Endothelial cell of umbilical vein (primary cell): ENCODE data around the gene MYO1A. TPM values are rescaled to one million over a fixed set of nuclear protein-coding genes. Genes with fewer than 3 reads are reported as not detected.

ENCODE experiments used
- BruUV-seq: library from RNA; stranded (reverse); fragments of 400-500 nt; replicated peaks from 2 replicates; lab custom pipeline; 2021; lab: Mats Ljungman, UMichigan
- CTCF ChIA-PET: fragments of 300-600, 350-600 bp; sonication (Branson Sonifier 250); formaldehyde crosslinking; loops from one replicate; lab custom pipeline; 2021; ENCODE audit warnings: antibody characterized with exemption, inconsistent platforms; lab: Charles Lee
- POLR2A ChIA-PET: fragments of 300-600, 350-600 bp; sonication (Branson Sonifier 250); formaldehyde crosslinking; loops from one replicate; lab custom pipeline; 2021; ENCODE audit warnings: antibody characterized with exemption, inconsistent platforms; lab: Charles Lee
- DNase-seq: peaks from one replicate; pipeline ENCODE4 v3.0.0-alpha.2; 2011; ENCODE audit warnings: low read depth, low spot score
- FAIRE-seq: peaks from 2 replicates; lab custom pipeline; 2011; peaks lifted over from hg19 to GRCh38; lab: Jason Lieb, UNC
- H2AFZ ChIP-seq: 2 replicates; pipeline ENCODE4 v1.6.0; 2012; ENCODE audit warnings: low read depth, low read length, control low read depth, inconsistent platforms
- H3K27ac ChIP-seq: 2 replicates; pipeline ENCODE4 v1.5.1; 2011; ENCODE audit warnings: low read depth, mild to moderate bottlenecking, control low read depth, low read length, moderate library complexity; ENCODE audit not compliant: insufficient read depth
- H3K27me3 ChIP-seq, 2 experiments: 2 replicates each; pipeline versions ENCODE4 v1.6.0 to v1.6.1; 2011; ENCODE audit warnings: low read length in 2 of 2, mixed read lengths in 1 of 2; ENCODE audit not compliant: control insufficient read depth in 2 of 2, insufficient read depth in 2 of 2
- H3K36me3 ChIP-seq, 2 experiments: 2 replicates in 1 of 2; 3 replicates in 1 of 2; pipeline ENCODE4 v1.5.1; 2011; ENCODE audit warnings: low read length in 2 of 2, mild to moderate bottlenecking in 1 of 2, moderate library complexity in 1 of 2; ENCODE audit not compliant: control insufficient read depth in 2 of 2, insufficient read depth in 2 of 2; ENCODE audit errors: extremely low read depth in 1 of 2
- H3K4me1 ChIP-seq: 3 replicates; pipeline ENCODE4 v1.5.1; 2011; ENCODE audit warnings: mild to moderate bottlenecking, low read length; ENCODE audit not compliant: control insufficient read depth, insufficient read depth; ENCODE audit errors: extremely low read depth
- H3K4me2 ChIP-seq: 2 replicates; pipeline ENCODE4 v1.6.1; 2011; ENCODE audit warnings: low read length, control low read depth, mixed read lengths; ENCODE audit not compliant: insufficient read depth
- H3K4me3 ChIP-seq, 3 experiments: fragments of 200-600 bp in 1 of 3; sonication (generic), shearing (Covaris generic) in 1 of 3; replicated peaks in 1 of 3; 2 replicates each; pipeline ENCODE4 v1.5.1; 2011 to 2016; ENCODE audit warnings: control low read depth in 3 of 3, low read length in 3 of 3, mild to moderate bottlenecking in 2 of 3, inconsistent platforms in 1 of 3, low read depth in 1 of 3, moderate library complexity in 1 of 3; ENCODE audit not compliant: insufficient read depth in 1 of 3
- H3K79me2 ChIP-seq: 2 replicates; pipeline ENCODE4 v1.6.0; 2012; ENCODE audit warnings: low read length, inconsistent platforms; ENCODE audit not compliant: control insufficient read depth, insufficient read depth
- H3K9ac ChIP-seq: replicated peaks from 2 replicates; pipeline ENCODE3; 2011; ENCODE audit warnings: low read length, control low read depth; ENCODE audit not compliant: insufficient read depth; ENCODE audit errors: extremely low read depth
- H3K9me1 ChIP-seq: replicated peaks from 3 replicates; pipeline ENCODE4 v1.6.0; 2011; ENCODE audit warnings: mild to moderate bottlenecking, low read length; ENCODE audit not compliant: control insufficient read depth, insufficient read depth; ENCODE audit errors: extremely low read depth
- H3K9me3 ChIP-seq: replicated peaks from 2 replicates; pipeline ENCODE4 v1.5.1; 2012; ENCODE audit warnings: low read length, inconsistent platforms; ENCODE audit not compliant: control insufficient read depth, insufficient read depth
- H4K20me1 ChIP-seq: replicated peaks from 2 replicates; pipeline ENCODE3; 2011; ENCODE audit warnings: mild to moderate bottlenecking, low read length; ENCODE audit not compliant: control insufficient read depth, insufficient read depth; ENCODE audit errors: extremely low read depth
- EZH2 ChIP-seq: IDR thresholded peaks from 2 replicates; pipeline ENCODE4 v1.6.1; 2012; ENCODE audit warnings: borderline replicate concordance, low read depth, mild to moderate bottlenecking, moderate library complexity, low read length, inconsistent platforms; ENCODE audit not compliant: severe bottlenecking
- FOS ChIP-seq: IDR thresholded peaks from 2 replicates; pipeline ENCODE4 v1.6.1; 2011; ENCODE audit warnings: mild to moderate bottlenecking, low read length, moderate library complexity, borderline replicate concordance; ENCODE audit not compliant: insufficient read depth
- GATA2 ChIP-seq: IDR thresholded peaks from 2 replicates; pipeline ENCODE4 v1.7.0; 2011; ENCODE audit warnings: low read depth, mild to moderate bottlenecking, moderate library complexity, mixed read lengths, low read length; ENCODE audit not compliant: insufficient read length, insufficient read depth
- JUN ChIP-seq: IDR thresholded peaks from 2 replicates; pipeline ENCODE4 v1.6.1; 2011; ENCODE audit warnings: borderline replicate concordance, low read depth; ENCODE audit not compliant: insufficient read length, insufficient read depth
- MYC ChIP-seq: IDR thresholded peaks from one replicate; pipeline ENCODE4 v1.6.1; 2011; ENCODE audit warnings: mild to moderate bottlenecking, low read depth, low read length
- POLR2AphosphoS5 ChIP-seq: IDR thresholded peaks from 2 replicates; pipeline ENCODE4 v1.6.1; 2012; ENCODE audit warnings: low read depth, mild to moderate bottlenecking, control low read depth, low read length, moderate library complexity; ENCODE audit not compliant: insufficient read depth
- dilution Hi-C: fragments of 300-500 bp; cut with MboI; formaldehyde crosslinking; loops from one replicate; pipeline ENCODE4 v1.15.0; 2019; ENCODE audit warnings: low sequenced_read_pairs; ENCODE audit not compliant: extremely low pct_ligation_motif_present
- intact Hi-C: fragments of 100-400 bp; cut with micrococcal nuclease; formaldehyde crosslinking; loops from one replicate; pipeline ENCODE4 v1.10.0; 2022
- polyA plus RNA-seq, 4 experiments: library from polyadenylated mRNA; depleted of rRNA in 3 of 4; stranded (reverse) in 3 of 4; unstranded in 1 of 4; fragments of >200 nt; gene quantifications; 2 replicates each; pipeline versions ENCODE4 v1.2.1 to v1.2.3, GENCODE V29; 2011 to 2012; ENCODE audit warnings: missing spikeins in 1 of 4
- total RNA-seq: library from RNA; stranded (reverse); gene quantifications from 2 replicates; pipeline ENCODE4 v1.2.3, GENCODE V29; 2021
- TF ChIP-seq, protein P1 (sequence below): IDR thresholded peaks from 2 replicates; pipeline ENCODE4 v1.6.1; 2011; ENCODE audit not compliant: insufficient read depth, insufficient read length
- TF ChIP-seq, protein P2 (sequence below), 2 donors: IDR thresholded peaks; 1 replicate in 1 of 2; 2 replicates in 1 of 2; pipeline ENCODE4 v1.5.1; 2011; ENCODE audit warnings: low read length in 2 of 2, mild to moderate bottlenecking in 2 of 2, moderate library complexity in 2 of 2, control low read depth in 1 of 2, inconsistent platforms in 1 of 2, low read depth in 1 of 2; ENCODE audit not compliant: insufficient read depth in 1 of 2; ENCODE audit errors: extremely low read depth in 1 of 2

The MYO1A gene
- total and polyA plus RNA-seq, 2 donors (not counting 3 experiments of a cell fraction or from before 2014, with no cell fraction given) = not detected

DNA sequence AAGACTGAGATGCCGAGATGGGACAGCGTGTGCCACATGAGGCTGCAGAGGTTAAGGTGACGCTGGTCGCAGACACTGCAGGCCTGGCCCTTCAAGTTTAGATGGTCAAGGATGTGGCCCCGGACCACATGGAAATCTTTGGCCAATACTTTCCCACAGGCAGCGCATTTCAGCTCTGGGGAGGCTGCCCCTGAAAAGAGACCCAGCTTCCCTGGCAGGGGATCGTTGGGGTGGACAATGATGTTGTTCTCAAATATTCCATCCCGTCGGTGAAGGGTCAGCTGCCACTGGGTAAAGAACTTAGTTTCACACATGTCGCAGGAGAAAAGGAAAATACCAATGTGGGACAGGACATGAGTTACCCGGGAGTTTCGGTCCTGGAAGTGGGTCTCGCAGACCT, 46.5 kb downstream of the MYO1A start:
- CTCF ChIA-PET = interaction anchor here (0.8 to 3.5 kb wide), 7 partner anchors 12 to 367 kb away, joined by 3 to 50 read pairs (median 3); partner anchors contain the start of genes HSD17B6 and NACA
- POLR2A ChIA-PET = no interaction called here
- no peaks in the 10 kb centered on the region for H3K9me1 ChIP-seq
- H3K4me3 ChIP-seq = no peak overlapping the region
- FAIRE-seq (no peak), DNase-seq (no peak)
- H2AFZ ChIP-seq = no peak overlapping the region
- TF ChIP-seq, protein P1, sequence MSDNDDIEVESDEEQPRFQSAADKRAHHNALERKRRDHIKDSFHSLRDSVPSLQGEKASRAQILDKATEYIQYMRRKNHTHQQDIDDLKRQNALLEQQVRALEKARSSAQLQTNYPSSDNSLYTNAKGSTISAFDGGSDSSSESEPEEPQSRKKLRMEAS = no peak
- no peak for TF ChIP-seq MYC
- TF ChIP-seq POLR2AphosphoS5 = no peak
- H3K79me2 ChIP-seq = peaks cover 19% of the 10 kb centered on the region
- no peaks in the 10 kb centered on the region for H3K9me3 ChIP-seq
- BruUV-seq = no TSS peak
- H3K4me1 ChIP-seq = peaks cover 8% of the 10 kb centered on the region
- no peaks in the 10 kb centered on the region for H3K27me3 ChIP-seq
- no peak overlapping the region for H3K9ac ChIP-seq
- intact Hi-C loops = loop anchor here (5.0 kb wide), 1 partner anchor 56 kb away; no protein-coding TSS in a partner anchor
- H4K20me1 ChIP-seq = no peaks in the 10 kb centered on the region
- H3K36me3 ChIP-seq = peaks cover 0 to 30% of the 10 kb centered on the region in 2 experiments
- H3K27ac ChIP-seq = no peak overlapping the region
- dilution Hi-C loops = no loop called here
- no peak overlapping the region for H3K4me2 ChIP-seq

DNA sequence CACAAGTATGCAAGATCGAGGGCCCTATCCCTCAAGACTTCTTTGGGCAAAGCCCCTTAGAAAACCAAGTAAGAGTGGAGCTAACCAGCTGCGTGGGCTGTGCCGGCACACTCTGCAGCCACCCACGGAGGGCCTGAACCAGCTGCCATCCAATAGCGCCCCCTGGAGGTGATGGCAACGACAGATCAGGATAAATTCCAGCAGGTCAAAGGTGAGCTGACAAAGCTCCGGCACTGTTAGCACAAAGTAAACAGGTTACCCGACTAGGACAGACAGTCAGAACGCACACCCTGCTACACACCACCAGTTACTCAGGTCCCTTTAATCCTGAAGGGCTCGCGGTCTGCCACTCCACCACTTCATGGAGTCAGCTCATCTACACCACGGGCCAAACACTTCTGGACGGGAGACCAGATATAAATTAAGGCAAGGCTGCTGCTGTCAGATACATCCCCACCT, 48.5 kb downstream of the MYO1A start:
- Histone ChIP-seq H3K4me1 (peaks cover 5% of the 10 kb centered on the region), H4K20me1 (no peaks in the 10 kb centered on the region), H3K4me3 (no peak overlapping the region), H3K9me1 (no peaks in the 10 kb centered on the region), H3K27me3 (no peaks in the 10 kb centered on the region), H3K79me2 (peaks cover 19% of the 10 kb centered on the region), H3K9ac (no peak overlapping the region), H3K27ac (no peak overlapping the region), H3K9me3 (no peaks in the 10 kb centered on the region), H3K4me2 (no peak overlapping the region), H2AFZ (no peak overlapping the region), H3K36me3 (peaks cover 0 to 30% of the 10 kb centered on the region in 2 experiments)
- FAIRE-seq (peak; percentile 81), DNase-seq (peak; percentile 76)
- dilution Hi-C loops (no loop called here), intact Hi-C loops (loop anchor here (1.0 to 5.0 kb wide), 4 partner anchors 14 to 244 kb away; no protein-coding TSS in a partner anchor)
- ChIA-PET CTCF (interaction anchor here (0.6 to 3.5 kb wide), 44 partner anchors 10 to 372 kb away, joined by 3 to 50 read pairs (median 4); partner anchors contain the start of genes HSD17B6, NACA and TAC3), POLR2A (interaction anchor here (0.8 kb wide), 1 partner anchor 276 kb away, joined by 3 read pairs; the partner anchor contains the start of gene NACA)
- TF ChIP-seq GATA2 (no peak), MYC (no peak), JUN (no peak), FOS (no peak), POLR2AphosphoS5 (peak; percentile 17), EZH2 (no peak)
- TF ChIP-seq, protein P2, sequence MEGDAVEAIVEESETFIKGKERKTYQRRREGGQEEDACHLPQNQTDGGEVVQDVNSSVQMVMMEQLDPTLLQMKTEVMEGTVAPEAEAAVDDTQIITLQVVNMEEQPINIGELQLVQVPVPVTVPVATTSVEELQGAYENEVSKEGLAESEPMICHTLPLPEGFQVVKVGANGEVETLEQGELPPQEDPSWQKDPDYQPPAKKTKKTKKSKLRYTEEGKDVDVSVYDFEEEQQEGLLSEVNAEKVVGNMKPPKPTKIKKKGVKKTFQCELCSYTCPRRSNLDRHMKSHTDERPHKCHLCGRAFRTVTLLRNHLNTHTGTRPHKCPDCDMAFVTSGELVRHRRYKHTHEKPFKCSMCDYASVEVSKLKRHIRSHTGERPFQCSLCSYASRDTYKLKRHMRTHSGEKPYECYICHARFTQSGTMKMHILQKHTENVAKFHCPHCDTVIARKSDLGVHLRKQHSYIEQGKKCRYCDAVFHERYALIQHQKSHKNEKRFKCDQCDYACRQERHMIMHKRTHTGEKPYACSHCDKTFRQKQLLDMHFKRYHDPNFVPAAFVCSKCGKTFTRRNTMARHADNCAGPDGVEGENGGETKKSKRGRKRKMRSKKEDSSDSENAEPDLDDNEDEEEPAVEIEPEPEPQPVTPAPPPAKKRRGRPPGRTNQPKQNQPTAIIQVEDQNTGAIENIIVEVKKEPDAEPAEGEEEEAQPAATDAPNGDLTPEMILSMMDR (IDR thresholded peaks at IDR 0.05; ENCODE audit: extremely low read depth in 1 of 2, insufficient read depth in 1 of 2, low read depth in 1 of 2, low read length in 2 of 2) = peak; percentile 81
- TF ChIP-seq, protein P1 = no peak
- BruUV-seq = no TSS peak
